H9 (cell line): ENCODE results near the gene PTPRN2. TPM values are rescaled to one million over a fixed set of nuclear protein-coding genes. Genes with fewer than 3 reads are reported as not detected.

Experiments
- DNase-seq: peaks from one replicate; pipeline ENCODE4 v3.0.0-alpha.2; 2017
- H2AFZ ChIP-seq: one replicate; pipeline ENCODE4 v1.6.1; 2013; ENCODE audit warnings: mild to moderate bottlenecking, low read length, control low read depth, moderate library complexity
- H2AK5ac ChIP-seq: 2 replicates; pipeline ENCODE4 v1.6.1; 2013; ENCODE audit warnings: low read length, control low read depth, mixed read lengths; ENCODE audit not compliant: insufficient read length
- H2BK120ac ChIP-seq: one replicate; pipeline ENCODE4 v1.6.1; 2013; ENCODE audit warnings: low read depth, mild to moderate bottlenecking, low read length, control low read depth, inconsistent platforms; ENCODE audit not compliant: poor library complexity, severe bottlenecking
- H2BK12ac ChIP-seq: 2 replicates; pipeline ENCODE4 v1.6.1; 2013; ENCODE audit warnings: low read length, control low read depth, mixed read lengths, low read depth; ENCODE audit not compliant: insufficient read length
- H2BK15ac ChIP-seq: 2 replicates; pipeline ENCODE4 v1.6.1; 2013; ENCODE audit warnings: low read depth, low read length, control low read depth
- H2BK20ac ChIP-seq: one replicate; pipeline ENCODE4 v1.6.1; 2013; ENCODE audit warnings: low read depth, mild to moderate bottlenecking, low read length, control low read depth, inconsistent platforms; ENCODE audit not compliant: poor library complexity, severe bottlenecking
- H2BK5ac ChIP-seq: 2 replicates; pipeline ENCODE4 v1.6.1; 2013; ENCODE audit warnings: low read length, control low read depth, mixed read lengths; ENCODE audit not compliant: insufficient read length
- H3K14ac ChIP-seq: 2 replicates; pipeline ENCODE4 v1.6.1; 2013; ENCODE audit warnings: low read length, control low read depth; ENCODE audit not compliant: insufficient read depth
- H3K18ac ChIP-seq: 2 replicates; pipeline ENCODE4 v1.6.1; 2013; ENCODE audit warnings: low read depth, mild to moderate bottlenecking, mixed read lengths, low read length, control low read depth; ENCODE audit not compliant: insufficient read length
- H3K23ac ChIP-seq: 2 replicates; pipeline ENCODE4 v1.6.1; 2013; ENCODE audit warnings: low read length, control low read depth, mixed read lengths, low read depth; ENCODE audit not compliant: insufficient read length
- H3K23me2 ChIP-seq: 2 replicates; pipeline ENCODE4 v1.6.1; 2013; ENCODE audit warnings: low read depth, mild to moderate bottlenecking, mixed read lengths, low read length, control low read depth; ENCODE audit not compliant: insufficient read length, poor library complexity, severe bottlenecking
- H3K27ac ChIP-seq: 2 replicates; pipeline ENCODE4 v1.5.1; 2013; ENCODE audit warnings: low read length, control low read depth, mixed read lengths, low read depth; ENCODE audit not compliant: insufficient read length
- H3K27me3 ChIP-seq: 2 replicates; pipeline ENCODE4 v1.6.1; 2013; ENCODE audit warnings: low read length, control low read depth, inconsistent platforms; ENCODE audit not compliant: insufficient read depth
- H3K4ac ChIP-seq: 2 replicates; pipeline ENCODE4 v1.6.1; 2013; ENCODE audit warnings: low read depth, mild to moderate bottlenecking, control low read depth, inconsistent platforms, low read length, moderate library complexity
- H3K4me1 ChIP-seq: 2 replicates; pipeline ENCODE4 v1.6.1; 2013; ENCODE audit warnings: low read length, control low read depth, inconsistent platforms; ENCODE audit not compliant: insufficient read depth
- H3K4me2 ChIP-seq: 2 replicates; pipeline ENCODE4 v1.6.1; 2013; ENCODE audit warnings: low read length, control low read depth, mixed read lengths; ENCODE audit not compliant: insufficient read length, insufficient read depth
- H3K56ac ChIP-seq: 2 replicates; pipeline ENCODE4 v1.6.1; 2013; ENCODE audit warnings: low read depth, mild to moderate bottlenecking, mixed read lengths, low read length, control low read depth; ENCODE audit not compliant: insufficient read length
- H3K79me1 ChIP-seq: 2 replicates; pipeline ENCODE4 v1.6.1; 2013; ENCODE audit warnings: low read depth, mild to moderate bottlenecking, moderate library complexity, low read length, control low read depth, inconsistent platforms; ENCODE audit not compliant: insufficient read depth, poor library complexity, severe bottlenecking
- H3K79me2 ChIP-seq: 2 replicates; pipeline ENCODE4 v1.6.1; 2013; ENCODE audit warnings: low read length, control low read depth, inconsistent platforms; ENCODE audit not compliant: insufficient read depth
- H3K9ac ChIP-seq: 2 replicates; pipeline ENCODE4 v1.6.1; 2013; ENCODE audit warnings: low read length, control low read depth, mixed read lengths; ENCODE audit not compliant: insufficient read length; ENCODE audit errors: extremely low read depth
- H3K9me3 ChIP-seq: one replicate; pipeline ENCODE4 v1.6.1; 2013; ENCODE audit warnings: low read depth, low read length, inconsistent platforms; ENCODE audit not compliant: control insufficient read depth
- H3T11ph ChIP-seq: one replicate; pipeline ENCODE4 v1.6.1; 2013; ENCODE audit warnings: mild to moderate bottlenecking, low read length, control low read depth, inconsistent platforms
- H4K20me1 ChIP-seq: one replicate; pipeline ENCODE4 v1.6.1; 2013; ENCODE audit not compliant: control insufficient read depth, insufficient read length, insufficient read depth
- H4K5ac ChIP-seq: 2 replicates; pipeline ENCODE4 v1.6.1; 2013; ENCODE audit warnings: low read depth, mild to moderate bottlenecking, mixed read lengths, low read length, control low read depth; ENCODE audit not compliant: insufficient read length
- H4K8ac ChIP-seq: replicated peaks from 2 replicates; pipeline ENCODE4 v1.6.1; 2013; ENCODE audit warnings: low read length, control low read depth, mixed read lengths, low read depth; ENCODE audit not compliant: insufficient read length
- H4K91ac ChIP-seq: 2 replicates; pipeline ENCODE4 v1.6.1; 2013; ENCODE audit warnings: low read depth, mild to moderate bottlenecking, moderate library complexity, mixed read lengths, low read length, control low read depth; ENCODE audit not compliant: insufficient read length
- H3K27ac Mint-ChIP-seq, 3 experiments: 2 replicates in 2 of 3; 3 replicates in 1 of 3; pipeline ENCODE4 v1.8.0; 2020 to 2021; ENCODE audit warnings: mixed read lengths in 3 of 3, mild to moderate bottlenecking in 1 of 3, moderate library complexity in 1 of 3
- H3K27me3 Mint-ChIP-seq: 2 replicates; pipeline ENCODE4 v1.8.0; 2021; ENCODE audit warnings: low read depth, mild to moderate bottlenecking, moderate library complexity, mixed read lengths
- H3K36me3 Mint-ChIP-seq, 3 experiments: 2 replicates in 2 of 3; 3 replicates in 1 of 3; pipeline ENCODE4 v1.8.0; 2020 to 2021; ENCODE audit warnings: low read depth in 3 of 3, mixed read lengths in 3 of 3; ENCODE audit not compliant: insufficient read depth in 1 of 3
- H3K4me1 Mint-ChIP-seq, 2 experiments: 2 replicates each; pipeline ENCODE4 v1.8.0; 2020; ENCODE audit warnings: mixed read lengths in 2 of 2
- H3K4me3 Mint-ChIP-seq, 2 experiments: 2 replicates in 1 of 2; 3 replicates in 1 of 2; pipeline ENCODE4 v1.8.0; 2020 to 2021; ENCODE audit warnings: mild to moderate bottlenecking in 2 of 2, mixed read lengths in 2 of 2, moderate library complexity in 1 of 2
- H3K9me3 Mint-ChIP-seq, 2 experiments: 2 replicates in 1 of 2; 3 replicates in 1 of 2; pipeline ENCODE4 v1.8.0; 2020; ENCODE audit warnings: mild to moderate bottlenecking in 2 of 2, mixed read lengths in 2 of 2, moderate library complexity in 1 of 2
- CTCF ChIP-seq: fragments of 200-600 bp; sonication (generic); conservative IDR thresholded peaks from 3 replicates; pipeline ENCODE4 v1.8.0; 2021; ENCODE audit warnings: antibody characterized with exemption, mild to moderate bottlenecking
- WGBS: extraction: QIAGEN DNeasy Blood & Tissue Kit; methylation state at CpG from one replicate; pipeline ENCODE4 v1.1.7; 2013; ENCODE audit warnings: missing lambda C conversion rate, low lambda C conversion rate, mixed read lengths; ENCODE audit not compliant: insufficient read length; ENCODE audit errors: extremely low coverage; 5-methylcytosine and 5-hydroxymethylcytosine counted together
- total RNA-seq: library from RNA; stranded (reverse); gene quantifications from 2 replicates; pipeline ENCODE4 v1.2.1, GENCODE V29; 2021

The PTPRN2 gene
- total RNA-seq, 1 experiment from 2014 or later, result 5.2 TPM

GRCh38 chr7:158539711-158540146, 47.9 kb downstream of the PTPRN2 start:
- Histone ChIP-seq H3K79me2 (no peaks in the 10 kb centered on the region), H2AFZ (no peak overlapping the region), H2AK5ac (no peak overlapping the region), H2BK20ac (no peak overlapping the region), H3K9me3 (no peaks in the 10 kb centered on the region), H4K91ac (no peak overlapping the region), H2BK120ac (no peak overlapping the region), H3K23me2 (no peaks in the 10 kb centered on the region), H3K4me2 (no peak overlapping the region), H2BK5ac (no peak overlapping the region), H2BK12ac (no peak overlapping the region), H3K79me1 (no peaks in the 10 kb centered on the region), H3T11ph (no peak overlapping the region), H2BK15ac (no peak overlapping the region), H3K9ac (no peak overlapping the region), H3K27me3 (no peaks in the 10 kb centered on the region), H3K56ac (no peak overlapping the region), H4K8ac (no peak overlapping the region), H4K5ac (no peak overlapping the region), H3K27ac (no peak overlapping the region), H3K18ac (no peak overlapping the region), H3K4ac (no peak overlapping the region), H4K20me1 (no peaks in the 10 kb centered on the region), H3K4me1 (no peaks in the 10 kb centered on the region), H3K23ac (no peak overlapping the region), H3K14ac (no peak overlapping the region)
- Mint-ChIP-seq H3K27ac (no peak overlapping the region), H3K4me3 (no peak overlapping the region), H3K4me1 (peaks cover 8 to 25% of the 10 kb centered on the region in 2 experiments), H3K36me3 (peaks cover 0 to 7% (median 2%) of the 10 kb centered on the region in 3 experiments; a peak in 2 of 7 replicates), H3K9me3 (peaks cover 3% of the 10 kb centered on the region in 2 experiments; a peak in 3 of 5 replicates), H3K27me3 (peaks cover under 1% of the 10 kb centered on the region)
- no peak for DNase-seq
- no CpG with 5 or more reads among the region's 12 CpGs for WGBS
- no peak for TF ChIP-seq CTCF
